ENCODE data around the gene HOMER2.

The HOMER2 gene

DNA sequence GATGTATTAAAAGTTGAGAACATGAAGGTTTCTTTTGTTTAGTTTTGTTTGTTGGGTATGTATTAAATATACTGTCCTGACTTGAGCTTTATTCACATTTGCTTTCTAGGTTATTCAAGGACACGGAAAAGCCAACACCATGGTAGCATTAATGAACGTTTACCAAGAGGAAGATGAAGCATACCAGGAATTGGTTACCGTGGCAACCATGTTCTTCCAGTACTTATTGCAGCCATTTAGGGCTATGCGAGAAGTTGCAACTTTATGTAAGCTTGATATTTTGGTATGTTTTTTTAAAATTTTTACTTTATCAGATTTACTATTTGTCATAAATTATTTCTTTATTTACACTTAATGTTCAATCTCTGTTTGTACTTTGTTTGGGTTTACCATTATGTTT lies 139.5 kb downstream of the HOMER2 start:
- no peak overlapping the region for H3K27ac Mint-ChIP-seq
- H3K4me3 Mint-ChIP-seq = no peak overlapping the region
- no peak for TF ChIP-seq CTCF (IDR thresholded peaks at IDR 0.05)
- no peaks in the 10 kb centered on the region for H3K27me3 Mint-ChIP-seq (ENCODE audit: low read depth, poor library complexity)
- peaks cover 32% of the 10 kb centered on the region for H3K4me1 Mint-ChIP-seq
- DNase-seq = no peak
- H3K9me3 Mint-ChIP-seq = no peaks in the 10 kb centered on the region
- peaks cover 43% of the 10 kb centered on the region for H3K36me3 Mint-ChIP-seq (ENCODE audit: low read depth)

- Mint-ChIP-seq H3K36me3 (ENCODE audit: low read depth) (peaks cover 29% of the 10 kb centered on the region), H3K27me3 (ENCODE audit: low read depth, poor library complexity) (no peaks in the 10 kb centered on the region), H3K27ac (peak overlapping the region; percentile 85), H3K4me1 (peaks cover 44% of the 10 kb centered on the region), H3K4me3 (peak overlapping the region; percentile 94), H3K9me3 (no peaks in the 10 kb centered on the region)
- no peak for TF ChIP-seq CTCF (IDR thresholded peaks at IDR 0.05)
- DNase-seq = no peak
Measured at GRCh38 chr15:82810890-82811426, 141.6 kb downstream of the HOMER2 start.

- no peak for TF ChIP-seq CTCF (IDR thresholded peaks at IDR 0.05)
Measured at GRCh38 chr15:82810061-82810889, 142.2 kb downstream of the HOMER2 start.

GRCh38 chr15:82809308-82810060 lies 143.0 kb downstream of the HOMER2 start, which contains the start of gene WHAMM:
WHAMM (plus strand) TSS chr15:82809628; CDS start chr15:82809727, 99 bp downstream.
- peak within 1 kb of the TSS; percentile 85 for H3K27ac Mint-ChIP-seq
- peak within 1 kb of the TSS; percentile 94 for H3K4me3 Mint-ChIP-seq
- TF ChIP-seq CTCF (IDR thresholded peaks at IDR 0.05) = no peak
- H3K9me3 Mint-ChIP-seq = no peaks in the 10 kb centered on the region
- peaks cover 17% of the 10 kb centered on the region for H3K36me3 Mint-ChIP-seq (ENCODE audit: low read depth)
- H3K27me3 Mint-ChIP-seq (ENCODE audit: low read depth, poor library complexity) = no peaks in the 10 kb centered on the region
- peak; percentile 92 for DNase-seq
- H3K4me1 Mint-ChIP-seq = peaks cover 54% of the 10 kb centered on the region

More at GRCh38 chr15:82810061-82810889, 142.2 kb downstream of the HOMER2 start:
- Mint-ChIP-seq H3K36me3 (ENCODE audit: low read depth) (peaks cover 22% of the 10 kb centered on the region), H3K9me3 (no peaks in the 10 kb centered on the region), H3K4me1 (peaks cover 51% of the 10 kb centered on the region), H3K4me3 (peak overlapping the region; percentile 94), H3K27ac (peak overlapping the region; percentile 85), H3K27me3 (ENCODE audit: low read depth, poor library complexity) (no peaks in the 10 kb centered on the region)
- DNase-seq = peak; percentile 75

DNA sequence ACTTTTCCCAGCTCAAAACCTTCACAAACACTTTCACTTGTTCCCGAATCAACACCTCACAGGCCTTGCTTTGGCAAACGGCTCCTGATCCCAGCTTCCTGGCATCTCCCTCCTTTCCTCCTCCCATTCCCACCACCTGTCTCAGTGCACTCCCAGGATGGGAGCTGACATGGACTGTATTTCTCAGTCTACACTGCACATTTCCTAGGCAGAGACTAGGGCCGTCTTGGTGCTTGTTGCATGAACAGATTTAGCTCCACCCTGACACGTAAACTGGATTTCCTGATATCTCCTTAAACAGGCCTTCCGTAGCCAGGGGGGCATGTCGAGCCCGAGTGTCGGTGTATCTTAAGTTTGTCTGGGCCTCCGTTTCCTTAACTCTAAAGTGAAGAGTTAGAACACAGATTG lies 143.9 kb downstream of the HOMER2 start:
- no peak for TF ChIP-seq CTCF (IDR thresholded peaks at IDR 0.05)
- Mint-ChIP-seq H3K27me3 (ENCODE audit: low read depth, poor library complexity) (peaks cover 4% of the 10 kb centered on the region), H3K27ac (no peak overlapping the region), H3K4me1 (peaks cover 54% of the 10 kb centered on the region), H3K4me3 (peak overlapping the region; percentile 78), H3K36me3 (ENCODE audit: low read depth) (peaks cover 9% of the 10 kb centered on the region), H3K9me3 (no peaks in the 10 kb centered on the region)
- DNase-seq = no peak

Measured in nephron progenitor cell (in vitro differentiated cells).